GM12878 (cell line): ENCODE data around the gene TSLP. TPM values are rescaled to one million over a fixed set of nuclear protein-coding genes. Genes with fewer than 3 reads are reported as not detected.

Source experiments
- ASH2L ChIP-seq: fragments of 300-600, 200-600 bp; sonication (generic); IDR thresholded peaks from 2 replicates; pipeline ENCODE4 v1.6.1; 2017; ENCODE audit warnings: low read depth, mild to moderate bottlenecking, borderline replicate concordance
- CBX5 ChIP-seq: sonication (generic); IDR thresholded peaks from 2 replicates; pipeline ENCODE4 v1.6.1; 2016; ENCODE audit warnings: low read depth, moderate library complexity, mild to moderate bottlenecking, inconsistent platforms
- EED ChIP-seq: sonication (generic); IDR thresholded peaks from 2 replicates; pipeline ENCODE4 v1.6.1; 2016; ENCODE audit warnings: antibody characterized with exemption, low read depth
- ETV6 ChIP-seq, 2 experiments: fragments of 450-650 bp in 1 of 2; IDR thresholded peaks in 1 of 2; conservative IDR thresholded peaks in 1 of 2; 2 replicates each; pipeline ENCODE4 v1.6.1; 2014; ENCODE audit warnings: antibody characterized with exemption in 1 of 2, borderline replicate concordance in 1 of 2, low read depth in 1 of 2, mild to moderate bottlenecking in 1 of 2, moderate library complexity in 1 of 2
- FOXK2 ChIP-seq: fragments of 450-650 bp; IDR thresholded peaks from 2 replicates; pipeline ENCODE4 v1.6.1; 2017; ENCODE audit warnings: mild to moderate bottlenecking, moderate library complexity
- JUND ChIP-seq: IDR thresholded peaks from 2 replicates; pipeline ENCODE4 v1.6.1; 2012; ENCODE audit warnings: low read depth, mild to moderate bottlenecking, low read length, improper control_type of control experiment, moderate library complexity
- MYB ChIP-seq: fragments of 150-350 bp; IDR thresholded peaks from 2 replicates; pipeline ENCODE4 v1.6.1; 2014; ENCODE audit warnings: mild to moderate bottlenecking, low read depth, low read length, borderline replicate concordance
- NFIC ChIP-seq: IDR thresholded peaks from 2 replicates; pipeline ENCODE4 v1.6.1; 2012; ENCODE audit warnings: low read depth, mild to moderate bottlenecking, inconsistent platforms, low read length, moderate library complexity
- NFYB ChIP-seq: IDR thresholded peaks from 2 replicates; pipeline ENCODE4 v1.6.1; 2011; ENCODE audit warnings: low read depth, mild to moderate bottlenecking, low read length, improper control_type of control experiment, moderate library complexity; ENCODE audit not compliant: insufficient read depth
- RAD51 ChIP-seq: fragments of 450-650 bp; IDR thresholded peaks from 2 replicates; pipeline ENCODE4 v1.6.1; 2016; ENCODE audit warnings: moderate library complexity, mild to moderate bottlenecking, inconsistent platforms
- RCOR1 ChIP-seq: conservative IDR thresholded peaks from 2 replicates; pipeline ENCODE4 v1.6.1; 2012; ENCODE audit warnings: low read depth, low read length, improper control_type of control experiment
- RFX5 ChIP-seq: IDR thresholded peaks from 2 replicates; pipeline ENCODE4 v1.6.1; 2011; ENCODE audit warnings: low read depth, low read length, improper control_type of control experiment
- SMARCA5 ChIP-seq: fragments of 450-650 bp; IDR thresholded peaks from 2 replicates; pipeline ENCODE4 v1.6.1; 2017; ENCODE audit warnings: mild to moderate bottlenecking
- SP1 ChIP-seq: IDR thresholded peaks from one replicate; pipeline ENCODE4 v1.6.1; 2011; ENCODE audit warnings: low read depth, low read length
- SREBF1 ChIP-seq: IDR thresholded peaks from 2 replicates; pipeline ENCODE4 v1.6.1; 2012; ENCODE audit warnings: mild to moderate bottlenecking, low read length
- TAF1 ChIP-seq: IDR thresholded peaks from 2 replicates; pipeline ENCODE4 v1.6.1; 2011; ENCODE audit warnings: mild to moderate bottlenecking, low read depth, low read length, borderline replicate concordance
- TARDBP ChIP-seq: IDR thresholded peaks from 2 replicates; pipeline ENCODE4 v1.6.1; 2016; ENCODE audit warnings: borderline replicate concordance
- TCF12 ChIP-seq: IDR thresholded peaks from 2 replicates; pipeline ENCODE4 v1.6.1; 2011; ENCODE audit warnings: low read depth, mild to moderate bottlenecking, low read length
- YBX1 ChIP-seq: fragments of 450-650 bp; IDR thresholded peaks from 2 replicates; pipeline ENCODE4 v1.6.1; 2016; ENCODE audit warnings: antibody characterized with exemption
- ZNF217 ChIP-seq: fragments of 450-650 bp; IDR thresholded peaks from 2 replicates; pipeline ENCODE4 v1.6.1; 2017; ENCODE audit warnings: antibody characterized with exemption, mild to moderate bottlenecking
- ZNF274 ChIP-seq: IDR thresholded peaks from one replicate; pipeline ENCODE4 v1.8.0; 2011; ENCODE audit not compliant: insufficient read length, insufficient read depth
- polyA plus RNA-seq, 11 experiments: library from polyadenylated mRNA; depleted of rRNA in 4 of 11; unstranded in 6 of 11; stranded (reverse) in 5 of 11; fragments of >200 nt; fragmentation: Nextera tagmentation in 4 of 11; fragmentation: Illumina TruSeq in 1 of 11; extraction: Ambion mirVana in 4 of 11; extraction: Trizol in 1 of 11; gene quantifications; 1 replicate in 1 of 11; 2 replicates in 10 of 11; pipeline versions ENCODE4 v1.2.1 to v1.2.3, GENCODE V29; 2011 to 2016; ENCODE audit warnings: inconsistent platforms in 2 of 11, missing spikeins in 2 of 11, low read depth in 1 of 11
- total RNA-seq, 4 experiments: library from RNA; depleted of rRNA in 3 of 4; stranded (reverse); fragments of >200 nt in 3 of 4; fragmentation: Illumina TruSeq in 1 of 4; extraction: Trizol in 1 of 4; gene quantifications; 2 replicates each; pipeline versions ENCODE4 v1.2.1 to v1.2.3, GENCODE V29; 2013 to 2021
- TF ChIP-seq, protein P1 (sequence below): fragments of 450-650 bp; IDR thresholded peaks from 2 replicates; pipeline ENCODE4 v1.6.1; 2017; ENCODE audit warnings: low read depth, mild to moderate bottlenecking, moderate library complexity
- TF ChIP-seq, protein P2 (sequence below): fragments of 450-650 bp; IDR thresholded peaks from 2 replicates; pipeline ENCODE4 v1.6.1; 2016; ENCODE audit warnings: mild to moderate bottlenecking
- TF ChIP-seq, protein P3 (sequence below): IDR thresholded peaks from 2 replicates; pipeline ENCODE4 v1.6.1; 2011; ENCODE audit warnings: borderline replicate concordance, low read depth, mild to moderate bottlenecking, moderate library complexity, mixed read lengths, low read length; ENCODE audit not compliant: insufficient read depth; ENCODE audit errors: extremely low read length
- TF ChIP-seq, protein P4 (sequence below): IDR thresholded peaks from 2 replicates; pipeline ENCODE4 v1.6.1; 2012; ENCODE audit warnings: low read length, inconsistent platforms

Gene TSLP
- total and polyA plus RNA-seq, 10 of the 15 experiments (the other 5 are each of a cell fraction or from before 2014, with no cell fraction given): 0.05 to 0.32 TPM; not detected in 8

DNA sequence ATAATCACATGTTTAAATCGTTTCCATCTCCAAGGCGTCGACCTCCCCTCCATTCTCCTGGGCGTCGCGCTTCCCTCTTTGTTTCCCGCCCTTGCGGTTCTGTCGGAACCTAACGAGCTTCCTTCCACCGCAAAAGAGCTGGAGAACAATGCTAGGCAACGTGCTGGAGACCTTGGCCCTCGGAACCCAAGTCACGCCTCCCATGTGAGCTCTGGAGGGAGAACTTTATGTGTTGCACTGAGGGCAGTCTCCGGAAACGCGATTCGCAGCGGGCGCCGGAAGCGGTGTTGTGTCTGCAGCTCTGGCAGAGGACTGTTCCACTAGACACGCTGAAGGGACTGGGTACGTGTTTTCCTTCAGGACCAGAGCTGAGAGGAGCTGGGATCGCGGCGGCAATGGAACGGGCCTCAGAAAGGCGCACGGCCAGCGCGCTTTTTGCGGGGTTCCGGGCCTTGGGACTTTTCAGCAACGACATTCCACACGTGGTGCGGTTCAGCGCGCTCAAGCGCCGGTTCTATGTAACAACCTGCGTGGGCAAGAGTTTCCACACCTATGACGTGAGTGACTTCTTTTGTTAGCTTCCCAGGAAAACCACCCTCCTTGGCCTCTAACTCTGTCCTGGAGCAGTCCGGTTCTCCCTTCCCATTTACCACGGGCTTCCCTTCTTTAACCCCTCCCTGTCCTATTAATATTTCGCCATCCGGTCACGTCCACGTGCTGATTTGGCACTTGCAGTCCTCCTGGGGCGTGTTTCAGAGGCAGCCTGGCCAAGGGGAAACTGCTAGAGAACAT lies 20.7 kb downstream of the TSLP start, which contains the start of gene WDR36 (continued):
- TF ChIP-seq, protein P1, sequence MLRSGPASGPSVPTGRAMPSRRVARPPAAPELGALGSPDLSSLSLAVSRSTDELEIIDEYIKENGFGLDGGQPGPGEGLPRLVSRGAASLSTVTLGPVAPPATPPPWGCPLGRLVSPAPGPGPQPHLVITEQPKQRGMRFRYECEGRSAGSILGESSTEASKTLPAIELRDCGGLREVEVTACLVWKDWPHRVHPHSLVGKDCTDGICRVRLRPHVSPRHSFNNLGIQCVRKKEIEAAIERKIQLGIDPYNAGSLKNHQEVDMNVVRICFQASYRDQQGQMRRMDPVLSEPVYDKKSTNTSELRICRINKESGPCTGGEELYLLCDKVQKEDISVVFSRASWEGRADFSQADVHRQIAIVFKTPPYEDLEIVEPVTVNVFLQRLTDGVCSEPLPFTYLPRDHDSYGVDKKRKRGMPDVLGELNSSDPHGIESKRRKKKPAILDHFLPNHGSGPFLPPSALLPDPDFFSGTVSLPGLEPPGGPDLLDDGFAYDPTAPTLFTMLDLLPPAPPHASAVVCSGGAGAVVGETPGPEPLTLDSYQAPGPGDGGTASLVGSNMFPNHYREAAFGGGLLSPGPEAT: peak; percentile 96
- TF ChIP-seq ASH2L: peak; percentile 94; the same call in 1 of the 2 replicates
- TF ChIP-seq TCF12: 0 out of 2 replicates have a peak, but pooled peaks have one; percentile 41
- TF ChIP-seq, protein P2, sequence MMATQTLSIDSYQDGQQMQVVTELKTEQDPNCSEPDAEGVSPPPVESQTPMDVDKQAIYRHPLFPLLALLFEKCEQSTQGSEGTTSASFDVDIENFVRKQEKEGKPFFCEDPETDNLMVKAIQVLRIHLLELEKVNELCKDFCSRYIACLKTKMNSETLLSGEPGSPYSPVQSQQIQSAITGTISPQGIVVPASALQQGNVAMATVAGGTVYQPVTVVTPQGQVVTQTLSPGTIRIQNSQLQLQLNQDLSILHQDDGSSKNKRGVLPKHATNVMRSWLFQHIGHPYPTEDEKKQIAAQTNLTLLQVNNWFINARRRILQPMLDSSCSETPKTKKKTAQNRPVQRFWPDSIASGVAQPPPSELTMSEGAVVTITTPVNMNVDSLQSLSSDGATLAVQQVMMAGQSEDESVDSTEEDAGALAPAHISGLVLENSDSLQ: peak; percentile 44; the same call in 1 of the 2 replicates
- TF ChIP-seq FOXK2: no peak
- TF ChIP-seq ZNF217: no peak
- no peak for TF ChIP-seq MYB
- TF ChIP-seq SREBF1: no peak; the same call in 1 of the 2 replicates
- peak; percentile 49; the same call in 1 of the 2 replicates for TF ChIP-seq EED
- TF ChIP-seq NFIC: peak; percentile 43; the same call in 1 of the 2 replicates
- no peak for TF ChIP-seq YBX1
- TF ChIP-seq NFYB: no peak
- TF ChIP-seq SMARCA5: peak; percentile 60; the same call in 1 of the 2 replicates
- peak; percentile 65 for TF ChIP-seq SP1
- TF ChIP-seq TARDBP: peak; percentile 55; the same call in 1 of the 2 replicates
- peak; percentile 63 for TF ChIP-seq RFX5
- TF ChIP-seq, protein P3, sequence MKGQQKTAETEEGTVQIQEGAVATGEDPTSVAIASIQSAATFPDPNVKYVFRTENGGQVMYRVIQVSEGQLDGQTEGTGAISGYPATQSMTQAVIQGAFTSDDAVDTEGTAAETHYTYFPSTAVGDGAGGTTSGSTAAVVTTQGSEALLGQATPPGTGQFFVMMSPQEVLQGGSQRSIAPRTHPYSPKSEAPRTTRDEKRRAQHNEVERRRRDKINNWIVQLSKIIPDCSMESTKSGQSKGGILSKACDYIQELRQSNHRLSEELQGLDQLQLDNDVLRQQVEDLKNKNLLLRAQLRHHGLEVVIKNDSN: peak; percentile 40
- peak; percentile 44; the same call in 1 of the 2 replicates for TF ChIP-seq RAD51
- TF ChIP-seq, protein P4, sequence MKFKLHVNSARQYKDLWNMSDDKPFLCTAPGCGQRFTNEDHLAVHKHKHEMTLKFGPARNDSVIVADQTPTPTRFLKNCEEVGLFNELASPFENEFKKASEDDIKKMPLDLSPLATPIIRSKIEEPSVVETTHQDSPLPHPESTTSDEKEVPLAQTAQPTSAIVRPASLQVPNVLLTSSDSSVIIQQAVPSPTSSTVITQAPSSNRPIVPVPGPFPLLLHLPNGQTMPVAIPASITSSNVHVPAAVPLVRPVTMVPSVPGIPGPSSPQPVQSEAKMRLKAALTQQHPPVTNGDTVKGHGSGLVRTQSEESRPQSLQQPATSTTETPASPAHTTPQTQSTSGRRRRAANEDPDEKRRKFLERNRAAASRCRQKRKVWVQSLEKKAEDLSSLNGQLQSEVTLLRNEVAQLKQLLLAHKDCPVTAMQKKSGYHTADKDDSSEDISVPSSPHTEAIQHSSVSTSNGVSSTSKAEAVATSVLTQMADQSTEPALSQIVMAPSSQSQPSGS: peak; percentile 28; the same call in 1 of the 2 replicates
- peak in 1 of 2 experiments; percentile 66; a peak in 1 of 4 replicates for TF ChIP-seq ETV6 (conservative IDR thresholded peaks at IDR 0.05 in 1 of 2, IDR thresholded peaks at IDR 0.05 in 1 of 2; ENCODE audit: borderline replicate concordance in 1 of 2, low read depth in 1 of 2)
- TF ChIP-seq RCOR1: no peak
- no peak for TF ChIP-seq ZNF274
- peak; percentile 92 for TF ChIP-seq TAF1
- TF ChIP-seq CBX5: peak; percentile 100
- TF ChIP-seq JUND: no peak
